ENCODE measurements around the gene CTCFL. TPM values are rescaled to one million over a fixed set of nuclear protein-coding genes. Genes with fewer than 3 reads are reported as not detected.
A peak's percentile ranks its signal among the peaks of the same experiment; 100 is the strongest.

The CTCFL gene
- total and polyA plus RNA-seq, 10 donors, result 0.23 to 0.45 (median 0.26) TPM; not detected in 7

DNA sequence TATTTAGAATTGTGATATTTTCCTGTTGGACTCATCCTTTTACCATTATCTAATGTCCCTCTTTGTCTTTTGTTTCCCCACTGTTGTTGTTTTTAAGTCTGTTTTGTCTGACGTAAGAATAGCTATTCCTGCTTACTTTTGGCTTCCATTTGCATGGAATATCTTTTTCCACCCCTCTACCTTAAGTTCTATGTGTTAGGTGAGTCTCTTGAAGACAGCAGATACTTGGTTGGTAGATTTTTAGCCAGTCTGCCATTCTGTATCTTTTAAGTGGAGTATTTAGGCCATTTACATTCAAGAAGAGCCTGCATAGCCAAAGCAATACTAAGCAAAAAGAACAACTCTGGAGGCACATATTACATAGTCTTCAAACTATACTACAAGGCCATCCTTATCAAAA lies 39.2 kb downstream of the CTCFL start:
- peaks cover 8 to 28% (median 26%) of the 10 kb centered on the region in 6 donors for H3K4me1 ChIP-seq
- DNase-seq, result no peak
- H3K36me3 ChIP-seq, result no peaks in the 10 kb centered on the region
- no peak overlapping the region for H3K4me3 ChIP-seq
- TF ChIP-seq POLR2A (IDR thresholded peaks at IDR 0.05) (no peak), POLR2AphosphoS5 (IDR thresholded peaks at IDR 0.05) (no peak), CTCF (IDR thresholded peaks at IDR 0.05 in 8 of 11, conservative IDR thresholded peaks at IDR 0.05 in 3 of 11) (no peak)
- 86 to 98% (median 95%) methylated on average over 1 of the region's 1 CpG for WGBS, 5 donors
- H3K27me3 ChIP-seq (replicated peaks in 1 of 7), result no peaks in the 10 kb centered on the region
- peaks cover 0 to 5% (median 0%) of the 10 kb centered on the region in 8 donors for H3K9me3 ChIP-seq
- no peak overlapping the region for H3K27ac ChIP-seq
- intact Hi-C loops (cut with DNase I; ENCODE audit: low total_unique reads), result no loop called here

GRCh38 chr20:57484772-57485171 lies 40.2 kb downstream of the CTCFL start:
- TF ChIP-seq POLR2AphosphoS5 (IDR thresholded peaks at IDR 0.05), result no peak
- Histone ChIP-seq H3K9me3 (peaks cover 0 to 5% (median 0%) of the 10 kb centered on the region in 8 donors), H3K4me1 (peaks cover 8 to 38% (median 34%) of the 10 kb centered on the region in 6 donors), H3K36me3 (no peaks in the 10 kb centered on the region), H3K27me3 (replicated peaks in 1 of 7) (no peaks in the 10 kb centered on the region), H3K4me3 (no peak overlapping the region), H3K27ac (no peak overlapping the region)
- DNase-seq, result no peak
- WGBS, 5 donors, result 82 to 94% (median 90%) methylated on average over 6 to 8 of the region's 8 CpGs
- intact Hi-C loops (cut with DNase I; ENCODE audit: low total_unique reads), result no loop called here

- Histone ChIP-seq H3K4me1 (peaks cover 8 to 51% (median 35%) of the 10 kb centered on the region in 6 donors), H3K4me3 (no peak overlapping the region), H3K9me3 (peaks cover 0 to 5% (median 0%) of the 10 kb centered on the region in 8 donors), H3K27ac (peak overlapping the region in 2 of 8 donors; percentile 24 to 26), H3K36me3 (no peaks in the 10 kb centered on the region), H3K27me3 (replicated peaks in 1 of 7) (no peaks in the 10 kb centered on the region)
- 79 to 91% (median 87%) methylated on average over 19 of the region's 19 CpGs for WGBS, 5 donors
- no peak for TF ChIP-seq POLR2A (IDR thresholded peaks at IDR 0.05)
- TF ChIP-seq POLR2AphosphoS5 (IDR thresholded peaks at IDR 0.05), result no peak
- no peak for TF ChIP-seq CTCF (IDR thresholded peaks at IDR 0.05 in 8 of 11, conservative IDR thresholded peaks at IDR 0.05 in 3 of 11)
- DNase-seq, result peak; percentile 41
- intact Hi-C loops (cut with DNase I; ENCODE audit: low total_unique reads), result no loop called here
Observed at GRCh38 chr20:57483287-57484050, 41.5 kb downstream of the CTCFL start.

GRCh38 chr20:57482796-57483195 lies 42.1 kb downstream of the CTCFL start:
- DNase-seq, result peak; percentile 43
- H3K36me3 ChIP-seq, result no peaks in the 10 kb centered on the region
- intact Hi-C loops (cut with DNase I; ENCODE audit: low total_unique reads), result no loop called here
- 68 to 88% (median 84%) methylated on average over 6 of the region's 6 CpGs for WGBS, 5 donors
- H3K4me1 ChIP-seq, result peaks cover 8 to 57% (median 36%) of the 10 kb centered on the region in 6 donors
- no peaks in the 10 kb centered on the region for H3K27me3 ChIP-seq (replicated peaks in 1 of 7)
- TF ChIP-seq POLR2A (IDR thresholded peaks at IDR 0.05) (no peak), CTCF (IDR thresholded peaks at IDR 0.05 in 8 of 11, conservative IDR thresholded peaks at IDR 0.05 in 3 of 11) (no peak), POLR2AphosphoS5 (IDR thresholded peaks at IDR 0.05) (no peak)
- peak overlapping the region in 3 of 8 donors; percentile 24 to 26 (median 25) for H3K27ac ChIP-seq
- peaks cover 0 to 5% (median 0%) of the 10 kb centered on the region in 8 donors for H3K9me3 ChIP-seq
- no peak overlapping the region for H3K4me3 ChIP-seq

All from spleen (tissue), 11 donors.